ENCODE data around the gene LMO4.

The LMO4 gene

GRCh38 chr1:87328272-87329050 lies at the start of gene LMO4:
TSS of gene LMO4 (plus strand) at chr1:87328880. CDS start at chr1:87332016, 3,136 bp downstream.
- H3K4me3 ChIP-seq (ENCODE audit: low read length): peak within 1 kb of the TSS; percentile 79
- DNase-seq (ENCODE audit: low read depth): peak; percentile 99
- TF ChIP-seq, protein P1, sequence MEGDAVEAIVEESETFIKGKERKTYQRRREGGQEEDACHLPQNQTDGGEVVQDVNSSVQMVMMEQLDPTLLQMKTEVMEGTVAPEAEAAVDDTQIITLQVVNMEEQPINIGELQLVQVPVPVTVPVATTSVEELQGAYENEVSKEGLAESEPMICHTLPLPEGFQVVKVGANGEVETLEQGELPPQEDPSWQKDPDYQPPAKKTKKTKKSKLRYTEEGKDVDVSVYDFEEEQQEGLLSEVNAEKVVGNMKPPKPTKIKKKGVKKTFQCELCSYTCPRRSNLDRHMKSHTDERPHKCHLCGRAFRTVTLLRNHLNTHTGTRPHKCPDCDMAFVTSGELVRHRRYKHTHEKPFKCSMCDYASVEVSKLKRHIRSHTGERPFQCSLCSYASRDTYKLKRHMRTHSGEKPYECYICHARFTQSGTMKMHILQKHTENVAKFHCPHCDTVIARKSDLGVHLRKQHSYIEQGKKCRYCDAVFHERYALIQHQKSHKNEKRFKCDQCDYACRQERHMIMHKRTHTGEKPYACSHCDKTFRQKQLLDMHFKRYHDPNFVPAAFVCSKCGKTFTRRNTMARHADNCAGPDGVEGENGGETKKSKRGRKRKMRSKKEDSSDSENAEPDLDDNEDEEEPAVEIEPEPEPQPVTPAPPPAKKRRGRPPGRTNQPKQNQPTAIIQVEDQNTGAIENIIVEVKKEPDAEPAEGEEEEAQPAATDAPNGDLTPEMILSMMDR (IDR thresholded peaks at IDR 0.05; ENCODE audit: insufficient read depth, low read depth, low read length, missing control alignments): no peak

DNA sequence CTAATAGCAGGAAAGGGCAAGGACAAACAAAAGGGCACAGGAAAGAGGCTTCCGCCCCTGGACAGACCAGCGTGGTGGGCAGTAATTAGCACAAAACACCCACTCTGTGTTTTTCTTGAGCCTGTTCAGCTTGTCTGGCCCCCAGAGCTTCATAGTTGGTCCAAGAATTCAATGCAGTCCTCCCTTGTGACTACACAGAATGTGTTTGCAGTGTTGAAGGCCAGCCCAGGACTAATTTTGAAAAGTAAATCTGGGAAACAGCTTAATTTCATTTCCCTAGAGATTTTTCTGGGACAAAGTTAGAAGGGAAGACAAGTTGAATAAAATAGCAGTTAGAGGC lies 49.2 kb upstream of the LMO4 start:
- no peak for DNase-seq (ENCODE audit: low read depth)
- TF ChIP-seq, protein P1 (IDR thresholded peaks at IDR 0.05; ENCODE audit: insufficient read depth, low read depth, low read length, missing control alignments): no peak
- no peak overlapping the region for H3K4me3 ChIP-seq (ENCODE audit: low read length)

DNA sequence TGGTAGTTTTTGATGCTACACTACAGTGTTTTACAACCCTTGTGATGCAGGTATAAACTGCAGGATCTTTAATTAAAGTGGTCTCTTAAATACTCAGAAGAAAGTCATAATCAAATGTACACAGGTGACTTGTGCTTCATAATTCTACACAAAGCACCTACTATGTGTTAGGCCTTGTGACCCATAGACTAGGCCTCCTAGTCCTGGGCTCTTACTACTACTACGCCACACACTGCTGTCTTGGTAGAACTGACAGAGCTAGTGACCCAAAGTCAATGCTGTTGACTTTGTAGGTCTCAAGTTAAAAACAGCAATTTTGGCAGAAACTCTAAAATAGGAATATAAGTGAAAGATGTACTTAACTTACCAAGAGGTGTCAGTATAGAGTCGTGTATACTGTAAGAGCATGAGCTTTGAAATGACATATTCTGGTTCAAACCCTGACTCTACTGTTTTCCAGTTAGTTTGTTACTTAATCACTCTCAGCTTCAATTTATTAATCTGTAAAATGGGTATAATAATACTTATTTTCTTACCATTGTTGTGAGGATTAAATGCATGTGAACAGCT lies 48.6 kb upstream of the LMO4 start:
- H3K4me3 ChIP-seq (ENCODE audit: low read length): no peak overlapping the region
- DNase-seq (ENCODE audit: low read depth): no peak
- TF ChIP-seq, protein P1 (IDR thresholded peaks at IDR 0.05; ENCODE audit: insufficient read depth, low read depth, low read length, missing control alignments): peak; percentile 7

GRCh38 chr1:87284456-87285240 lies 44.0 kb upstream of the LMO4 start:
- H3K4me3 ChIP-seq (ENCODE audit: low read length): no peak overlapping the region
- no peak for DNase-seq (ENCODE audit: low read depth)
- TF ChIP-seq, protein P1 (IDR thresholded peaks at IDR 0.05; ENCODE audit: insufficient read depth, low read depth, low read length, missing control alignments): no peak

DNA sequence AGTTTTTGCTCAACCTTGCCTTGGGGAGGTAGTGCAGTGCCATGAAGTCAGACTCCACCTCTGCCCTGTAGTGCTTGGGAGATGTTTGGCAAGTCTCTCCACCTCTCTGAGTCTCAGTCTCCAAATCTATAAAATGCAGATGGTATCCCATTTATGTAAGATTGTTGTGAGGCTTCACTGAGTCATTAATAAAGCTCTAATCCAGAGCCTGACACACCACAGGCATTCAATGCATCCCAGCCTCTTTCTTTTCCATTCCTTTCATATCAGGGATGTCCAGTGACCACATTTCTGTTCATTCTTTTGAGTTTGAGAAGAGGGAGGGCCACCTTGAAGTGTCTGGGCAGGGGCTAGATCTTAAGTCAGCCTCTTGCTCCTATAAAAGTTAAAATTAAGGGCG lies 37.6 kb upstream of the LMO4 start:
- no peak for DNase-seq (ENCODE audit: low read depth)
- TF ChIP-seq, protein P1 (IDR thresholded peaks at IDR 0.05; ENCODE audit: insufficient read depth, low read depth, low read length, missing control alignments): no peak
- no peak overlapping the region for H3K4me3 ChIP-seq (ENCODE audit: low read length)

DNA sequence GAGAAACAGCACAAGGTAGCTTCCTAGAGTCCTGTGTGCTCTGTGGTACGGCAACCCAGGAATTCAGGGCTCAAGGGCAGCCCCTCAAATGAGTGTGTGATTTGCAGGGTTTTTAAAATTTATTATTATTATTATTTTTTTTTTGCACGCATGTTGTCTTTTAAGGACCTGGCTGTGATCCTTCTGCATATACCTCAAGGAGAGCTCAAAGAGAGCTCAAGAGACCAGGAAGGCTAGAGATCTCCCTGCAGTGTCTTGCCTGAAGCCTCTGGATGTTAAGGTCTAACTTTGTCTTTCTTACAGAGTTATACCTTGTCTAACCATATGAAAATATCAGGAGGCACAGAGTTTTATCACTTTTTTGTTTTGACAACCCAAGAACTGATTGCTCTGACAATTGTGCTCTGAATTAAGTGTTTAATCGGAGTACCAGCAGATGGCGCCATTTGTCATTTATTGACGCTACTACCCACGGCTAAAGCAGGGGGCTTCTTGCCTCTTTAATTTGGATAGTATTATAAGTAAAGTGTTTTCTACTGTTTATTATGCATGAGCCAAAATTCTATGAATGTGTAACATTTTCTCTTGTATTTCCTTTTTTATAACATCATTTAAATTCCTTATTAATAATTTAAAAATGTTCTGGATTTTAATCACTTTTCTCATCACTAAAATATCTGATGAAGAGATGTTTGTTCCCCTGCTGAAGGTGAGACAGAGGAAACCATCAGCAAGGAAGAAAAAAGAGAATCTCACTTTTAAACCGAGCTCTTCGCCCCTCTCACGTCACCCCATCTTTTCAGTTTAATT lies 35.8 kb upstream of the LMO4 start:
- peak; percentile 63 for DNase-seq (ENCODE audit: low read depth)
- no peak overlapping the region for H3K4me3 ChIP-seq (ENCODE audit: low read length)
- TF ChIP-seq, protein P1 (IDR thresholded peaks at IDR 0.05; ENCODE audit: insufficient read depth, low read depth, low read length, missing control alignments): peak; percentile 71
